ENCODE results near the gene ADAM21. TPM values are rescaled to one million over a fixed set of nuclear protein-coding genes. Genes with fewer than 3 reads are reported as not detected.
"Not testable (repeated sequence)": the region's sequence is repeated elsewhere in the genome, so short reads cannot be mapped to it uniquely, and the experiment has no call there.

Gene ADAM21
- total RNA-seq: not detected in 2 replicates
- 0.05 and 0.06 TPM in 2 replicates for polyA plus RNA-seq
- 0.03 and 0.10 TPM in 2 replicates for polyA plus RNA-seq (2011; cell fraction: cytosol; rRNA removed)
- polyA plus RNA-seq (2011; cell fraction: nucleus; rRNA removed): 0.04 and 0.05 TPM in 2 replicates
- polyA plus RNA-seq (2012): 0.12 TPM in 1 of 2 replicates, not detected in the other
- polyA minus RNA-seq: 0.08 and 0.32 TPM in 2 replicates
- not detected for polyA minus RNA-seq (2011; cell fraction: cytosol; rRNA and poly(A)+ RNA removed)
- not detected in 2 replicates for polyA minus RNA-seq (2011; cell fraction: nucleus; rRNA and poly(A)+ RNA removed)
- not detected for Bru-seq, nascent RNA
- not detected for BruChase-seq, experiment 1, labeled RNA remaining after a 6-hour chase
- percentile 10 among the genes with signal in this experiment for BruChase-seq, experiment 2, labeled RNA remaining after a 2-hour chase
- long read RNA-seq: 0 reads

GRCh38 chr14:70451874-70452273 is at the start of gene ADAM21:
TSS of gene ADAM21 (plus strand) at chr14:70452174. CDS start at chr14:70457500, 5,326 bp downstream.
- no peaks in the 10 kb centered on the region for H3K4me1 ChIP-seq (ENCODE audit: control insufficient read depth, extremely low read depth, insufficient read depth, low read length)
- H3K4me2 ChIP-seq (ENCODE audit: insufficient read depth, low read length): no peak within 1 kb of the TSS
- H3K9me1 ChIP-seq (replicated peaks; ENCODE audit: control insufficient read depth, extremely low read depth, insufficient read depth, low read length): no peaks in the 10 kb centered on the region
- no peak within 1 kb of the TSS for H3K4me3 ChIP-seq (replicated peaks in 1 of 3; ENCODE audit: insufficient read depth in 1 of 3, low read depth in 1 of 3, low read length in 3 of 3)
- DNase-seq (ENCODE audit: low read depth, low spot score) (no peak), FAIRE-seq (no peak)
- no peaks in the 10 kb centered on the region for H3K9me3 ChIP-seq (replicated peaks; ENCODE audit: control insufficient read depth, insufficient read depth, low read length)
- no peaks in the 10 kb centered on the region for H3K27me3 ChIP-seq (ENCODE audit: control insufficient read depth in 2 of 2, insufficient read depth in 2 of 2, low read length in 2 of 2)
- POLR2A ChIA-PET: no interaction called here
- H2AFZ ChIP-seq (ENCODE audit: low read depth, low read length): no peak within 1 kb of the TSS
- CTCF ChIA-PET: no interaction called here
- H3K79me2 ChIP-seq (ENCODE audit: control insufficient read depth, insufficient read depth, low read length): no peaks in the 10 kb centered on the region
- H3K36me3 ChIP-seq (ENCODE audit: control insufficient read depth in 2 of 2, extremely low read depth in 1 of 2, insufficient read depth in 2 of 2, low read length in 2 of 2): no peaks in the 10 kb centered on the region
- H4K20me1 ChIP-seq (replicated peaks; ENCODE audit: control insufficient read depth, extremely low read depth, insufficient read depth, low read length): no peaks in the 10 kb centered on the region
- TF ChIP-seq POLR2AphosphoS5 (IDR thresholded peaks at IDR 0.05; ENCODE audit: insufficient read depth, low read depth, low read length) (no peak), FOS (IDR thresholded peaks at IDR 0.05; ENCODE audit: borderline replicate concordance, insufficient read depth, low read length) (no peak), JUN (IDR thresholded peaks at IDR 0.05; ENCODE audit: borderline replicate concordance, insufficient read depth, insufficient read length, low read depth) (no peak), POLR2A (IDR thresholded peaks at IDR 0.05; ENCODE audit: low read depth, low read length) (no peak), CTCF (IDR thresholded peaks at IDR 0.05; ENCODE audit: extremely low read depth in 1 of 2, insufficient read depth in 1 of 2, low read depth in 1 of 2, low read length in 2 of 2) (no peak), MYC (IDR thresholded peaks at IDR 0.05; ENCODE audit: low read depth, low read length) (no peak), EZH2 (IDR thresholded peaks at IDR 0.05; ENCODE audit: borderline replicate concordance, low read depth, low read length, severe bottlenecking) (no peak), MAX (IDR thresholded peaks at IDR 0.05; ENCODE audit: insufficient read depth, insufficient read length) (no peak), GATA2 (IDR thresholded peaks at IDR 0.05; ENCODE audit: insufficient read depth, insufficient read length, low read depth, low read length) (no peak)
- BruUV-seq (replicated peaks): no TSS peak
- H3K27ac ChIP-seq (ENCODE audit: insufficient read depth, low read depth, low read length): no peak within 1 kb of the TSS
- dilution Hi-C loops (cut with MboI; ENCODE audit: extremely low pct_ligation_motif_present, low sequenced_read_pairs) (no loop called here), intact Hi-C loops (cut with micrococcal nuclease) (no loop called here)
- no peak within 1 kb of the TSS for H3K9ac ChIP-seq (replicated peaks; ENCODE audit: extremely low read depth, insufficient read depth, low read length)

- H3K4me2 ChIP-seq (ENCODE audit: insufficient read depth, low read length); H3K79me2 ChIP-seq (ENCODE audit: control insufficient read depth, insufficient read depth, low read length); H4K20me1 ChIP-seq (replicated peaks; ENCODE audit: control insufficient read depth, extremely low read depth, insufficient read depth, low read length); H3K36me3 ChIP-seq (ENCODE audit: control insufficient read depth in 2 of 2, extremely low read depth in 1 of 2, insufficient read depth in 2 of 2, low read length in 2 of 2); BruUV-seq (replicated peaks); H3K4me3 ChIP-seq (replicated peaks in 1 of 3; ENCODE audit: insufficient read depth in 1 of 3, low read depth in 1 of 3, low read length in 3 of 3); H3K27ac ChIP-seq (ENCODE audit: insufficient read depth, low read depth, low read length); H2AFZ ChIP-seq (ENCODE audit: low read depth, low read length); POLR2A ChIA-PET; H3K9me3 ChIP-seq (replicated peaks; ENCODE audit: control insufficient read depth, insufficient read depth, low read length); H3K9ac ChIP-seq (replicated peaks; ENCODE audit: extremely low read depth, insufficient read depth, low read length); dilution Hi-C loops (cut with MboI; ENCODE audit: extremely low pct_ligation_motif_present, low sequenced_read_pairs); H3K27me3 ChIP-seq (ENCODE audit: control insufficient read depth in 2 of 2, insufficient read depth in 2 of 2, low read length in 2 of 2); H3K4me1 ChIP-seq (ENCODE audit: control insufficient read depth, extremely low read depth, insufficient read depth, low read length); H3K9me1 ChIP-seq (replicated peaks; ENCODE audit: control insufficient read depth, extremely low read depth, insufficient read depth, low read length): not testable (repeated sequence)
- DNase-seq (ENCODE audit: low read depth, low spot score) (peak; percentile 61), FAIRE-seq (peak; percentile 63)
- intact Hi-C loops (cut with micrococcal nuclease): loop anchor here (10.0 kb wide), 1 partner anchor 319 kb away; no protein-coding TSS in a partner anchor
- CTCF ChIA-PET: interaction anchor here (0.9 to 1.4 kb wide), 2 partner anchors 9 to 316 kb away, joined by 3 to 8 read pairs; no protein-coding TSS in a partner anchor
These were observed 48.6 kb upstream of the ADAM21 start for GRCh38 chr14:70403335-70403734.

Data from endothelial cell of umbilical vein (primary cell).